HK-2 (cell line): ENCODE results near the gene NDP.
"Not testable (repeated sequence)": the region's sequence is repeated elsewhere in the genome, so short reads cannot be mapped to it uniquely, and the experiment has no call there.

Experiments used
- DNase-seq: peaks from one replicate; pipeline ENCODE4 v3.0.0-alpha.2; 2018; ENCODE audit not compliant: unreplicated experiment

Gene NDP

GRCh38 chrX:43970528-43970927, 2.7 kb downstream of the NDP start:
- DNase-seq, result no peak

GRCh38 chrX:43969504-43970501, 3.4 kb downstream of the NDP start:
- DNase-seq, result peak; percentile 60

- no peak for DNase-seq
These were observed 4.8 kb downstream of the NDP start for GRCh38 chrX:43968359-43968781.

DNA sequence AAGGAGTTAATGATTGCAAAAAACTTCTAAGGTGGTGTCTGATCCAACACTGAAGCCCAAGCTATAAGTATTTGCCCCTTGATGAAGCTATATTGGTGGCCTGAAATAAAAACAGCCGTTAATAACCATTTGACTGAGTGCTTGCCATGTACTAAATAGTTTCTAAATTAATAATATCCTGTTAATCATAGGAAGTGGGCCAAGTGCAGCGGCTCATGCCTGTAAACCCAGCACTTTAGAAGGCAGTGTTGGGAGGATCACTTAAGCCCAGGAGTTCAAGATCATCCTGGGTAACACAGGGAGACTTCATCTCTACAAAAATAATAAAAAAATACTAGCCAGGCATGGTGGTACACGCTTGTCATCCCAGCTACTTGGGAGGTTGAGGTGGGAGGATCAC, 8.3 kb downstream of the NDP start:
- DNase-seq, result no peak

DNA sequence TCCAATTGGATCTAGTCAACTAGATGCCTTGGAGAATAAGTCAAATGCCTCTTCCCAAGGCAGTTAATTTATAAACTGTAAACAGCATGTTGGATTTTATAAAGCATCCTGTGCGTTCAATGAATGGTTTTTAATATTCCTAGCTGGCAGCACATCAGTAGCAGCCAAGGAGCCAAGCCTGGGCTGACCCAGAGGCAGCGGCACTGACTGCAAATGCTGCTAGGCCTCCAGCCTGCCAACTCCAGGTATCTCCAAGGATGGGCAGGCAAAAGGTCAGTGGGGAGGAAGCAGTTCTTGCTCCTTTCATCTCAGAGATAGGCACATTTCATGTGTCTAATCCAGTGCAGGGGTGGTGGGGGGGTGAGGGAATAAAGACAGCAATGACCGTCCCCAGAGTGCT, 9.5 kb downstream of the NDP start:
- no peak for DNase-seq

GRCh38 chrX:43962636-43963035, 10.6 kb downstream of the NDP start:
- no peak for DNase-seq

GRCh38 chrX:43961699-43962098, 11.5 kb downstream of the NDP start:
- no peak for DNase-seq

DNA sequence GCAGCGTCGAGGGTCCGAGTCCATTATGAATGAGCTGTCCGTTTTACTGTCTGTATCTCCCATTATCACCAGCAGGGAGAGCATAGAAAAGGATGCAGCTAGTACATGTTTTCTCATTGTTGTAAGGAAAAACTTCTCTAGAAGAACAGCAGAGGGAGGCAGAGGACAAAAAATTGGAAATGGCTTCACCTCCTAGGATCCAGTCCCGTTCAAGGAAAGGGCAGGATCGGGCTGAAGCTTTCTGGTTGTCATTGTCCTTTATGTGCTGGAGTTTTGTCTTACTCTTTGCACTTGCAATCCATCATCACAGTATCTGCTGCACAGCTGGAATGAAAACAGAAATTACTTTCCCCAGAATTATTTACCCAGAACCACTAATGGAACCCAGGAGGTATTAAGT, 14.7 kb downstream of the NDP start:
- peak; percentile 14 for DNase-seq

DNA sequence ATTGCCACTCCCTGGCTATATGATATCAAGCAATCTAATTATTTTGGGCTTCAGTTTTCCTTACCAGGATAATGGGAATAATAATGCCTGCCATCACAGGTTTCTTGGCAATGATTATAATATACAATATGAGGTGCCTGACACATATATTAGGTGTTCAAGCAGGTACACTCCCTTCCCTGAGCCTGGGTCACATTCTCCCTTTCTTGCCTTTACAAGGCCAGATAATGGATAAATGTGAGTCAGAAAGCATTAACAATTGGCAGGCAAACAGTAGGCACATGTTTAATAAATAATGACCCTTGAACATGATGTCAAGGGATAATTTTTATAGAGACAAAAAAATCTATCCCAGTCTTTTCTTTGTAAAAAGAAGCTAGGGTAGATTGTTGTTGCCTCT, 17.2 kb downstream of the NDP start:
- no peak for DNase-seq

DNA sequence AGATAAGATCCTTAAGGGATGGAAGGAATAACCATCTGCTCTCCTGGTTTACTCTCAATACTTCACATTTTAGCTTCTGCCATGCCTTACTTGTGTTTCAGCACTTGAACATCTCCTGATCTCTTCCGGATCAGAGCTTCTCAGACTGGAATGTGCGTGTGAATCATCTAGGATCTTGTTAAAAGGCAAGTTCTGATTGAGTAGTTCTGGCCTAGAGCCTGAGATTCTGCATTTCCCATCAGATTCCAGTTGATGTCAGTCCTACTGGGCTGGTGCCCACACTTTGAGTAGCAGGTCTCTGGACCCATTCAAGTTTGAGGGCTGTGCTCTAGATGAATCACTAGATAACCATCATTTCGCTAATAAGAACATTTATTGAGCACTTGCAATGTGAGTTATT, 20.0 kb downstream of the NDP start:
- no peak for DNase-seq

GRCh38 chrX:43949669-43950068, 23.5 kb downstream of the NDP start:
- DNase-seq, result peak; percentile 28

GRCh38 chrX:43940816-43941474, 32.2 kb downstream of the NDP start:
- no peak for DNase-seq

- DNase-seq, result no peak
These were observed 33.8 kb downstream of the NDP start for GRCh38 chrX:43939187-43939926.

- not testable (repeated sequence) for DNase-seq
These were observed 51.2 kb downstream of the NDP start for GRCh38 chrX:43922032-43922431.

DNA sequence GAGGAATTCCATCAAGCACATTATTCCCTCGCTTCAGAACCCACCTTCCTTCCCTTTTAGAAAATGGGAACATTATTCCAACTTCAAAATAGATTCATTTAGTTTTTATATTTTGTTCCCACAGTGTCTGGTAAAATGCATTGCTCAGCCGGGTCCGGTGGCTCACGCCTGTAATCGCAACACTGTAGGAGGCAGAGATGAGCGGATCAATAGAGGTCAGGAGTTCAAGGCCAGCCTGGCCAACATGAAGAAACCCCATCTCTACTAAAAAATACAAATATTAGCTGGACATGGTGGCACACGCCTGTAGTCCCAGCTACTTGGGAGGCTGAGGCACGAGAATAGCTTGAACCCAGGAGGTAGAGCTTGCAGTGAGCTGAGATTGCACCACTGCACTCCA, 62.4 kb downstream of the NDP start:
- DNase-seq, result not testable (repeated sequence)

DNA sequence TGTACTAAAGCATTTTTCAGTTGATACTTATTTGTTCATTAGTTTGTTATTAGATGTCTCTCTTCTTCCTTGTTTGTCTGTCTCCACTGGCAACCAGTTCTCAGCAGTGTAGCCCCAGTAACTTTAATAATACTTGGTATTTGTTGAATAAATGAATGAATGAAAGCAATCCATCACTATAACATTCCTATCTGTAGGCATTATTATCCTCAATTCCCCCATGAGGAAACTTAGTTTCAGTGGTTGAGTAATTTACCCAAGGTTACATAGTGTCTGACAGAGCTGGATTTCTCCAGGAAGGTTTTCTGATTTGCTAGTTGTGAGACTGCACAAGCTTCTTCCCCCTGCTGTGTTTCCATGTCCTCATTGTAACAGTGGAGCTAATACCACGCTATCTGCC, 63.2 kb downstream of the NDP start:
- DNase-seq, result no peak

DNA sequence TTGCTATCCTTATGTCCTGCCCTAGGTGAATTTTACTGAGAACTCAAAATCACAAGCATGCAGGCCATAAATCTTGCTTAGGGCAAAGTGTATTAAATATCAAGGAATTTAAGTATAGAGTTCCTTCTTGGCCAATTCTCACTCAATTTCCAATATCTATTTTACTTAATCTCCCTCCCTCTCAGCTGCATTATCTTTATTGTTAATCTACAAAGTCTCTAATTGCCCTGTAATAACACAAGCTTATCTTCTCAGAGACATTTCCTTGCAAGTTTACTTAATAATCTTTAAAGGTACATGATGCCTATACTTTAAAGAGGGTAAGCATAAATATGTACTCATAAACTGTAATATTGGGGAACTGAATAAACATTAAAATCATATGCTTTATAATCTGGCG, 64.0 kb downstream of the NDP start:
- no peak for DNase-seq

- DNase-seq, result no peak
These were observed 73.0 kb downstream of the NDP start for GRCh38 chrX:43899878-43900815.
